ENCODE data around the gene CAMTA1.
"Not testable (repeated sequence)": the region's sequence is repeated elsewhere in the genome, so short reads cannot be mapped to it uniquely, and the experiment has no call there.

Gene CAMTA1

DNA sequence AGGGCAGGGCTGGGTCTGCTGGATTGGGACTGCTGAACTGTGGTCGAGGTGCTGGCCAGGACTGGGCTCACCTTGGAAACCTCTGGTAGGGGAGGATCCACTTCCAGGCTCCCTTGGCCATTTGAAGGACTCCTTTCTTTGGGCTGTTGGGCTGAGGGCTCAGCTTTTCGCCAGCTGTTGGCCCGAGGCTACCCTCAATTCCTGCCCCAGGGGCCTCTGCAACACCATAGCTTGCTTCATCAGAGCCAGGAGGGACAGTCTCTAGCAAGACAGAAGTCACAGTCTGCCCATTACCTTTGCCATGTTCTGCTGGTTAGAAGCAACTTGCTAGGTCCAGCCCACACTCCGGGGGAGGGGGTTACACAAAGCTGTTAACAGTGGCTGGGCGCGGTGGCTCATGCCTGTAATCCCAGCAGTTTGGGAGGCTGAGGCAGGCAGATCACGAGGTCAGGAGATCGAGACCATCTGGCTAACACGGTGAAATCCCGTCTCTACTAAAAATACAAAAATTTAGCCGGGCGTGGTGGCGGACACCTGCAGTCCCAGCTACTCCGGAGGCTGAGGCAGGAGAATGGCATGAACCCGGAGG, 25.0 kb downstream of the CAMTA1 start:
- DNase-seq: not testable (repeated sequence)

DNA sequence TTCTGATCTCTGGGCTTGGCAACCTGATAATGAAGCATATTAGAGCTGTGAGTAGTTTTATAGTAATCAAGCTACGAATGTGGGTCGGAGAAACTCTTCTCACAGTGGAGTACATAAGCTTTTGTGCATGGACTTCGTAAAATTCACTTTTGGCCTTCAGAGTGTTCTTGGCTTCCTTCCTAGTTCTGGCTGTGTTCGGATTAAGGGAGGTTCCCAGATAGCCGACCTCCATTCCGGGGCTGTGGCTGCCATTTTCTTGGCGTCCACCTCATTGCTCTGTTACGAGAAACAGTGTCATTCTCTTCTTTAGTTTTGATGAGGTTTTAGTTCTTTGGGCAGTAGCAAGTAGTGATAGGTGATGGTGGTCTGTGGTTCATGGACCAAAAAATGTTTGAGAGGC, 26.3 kb downstream of the CAMTA1 start:
- DNase-seq: no peak

DNA sequence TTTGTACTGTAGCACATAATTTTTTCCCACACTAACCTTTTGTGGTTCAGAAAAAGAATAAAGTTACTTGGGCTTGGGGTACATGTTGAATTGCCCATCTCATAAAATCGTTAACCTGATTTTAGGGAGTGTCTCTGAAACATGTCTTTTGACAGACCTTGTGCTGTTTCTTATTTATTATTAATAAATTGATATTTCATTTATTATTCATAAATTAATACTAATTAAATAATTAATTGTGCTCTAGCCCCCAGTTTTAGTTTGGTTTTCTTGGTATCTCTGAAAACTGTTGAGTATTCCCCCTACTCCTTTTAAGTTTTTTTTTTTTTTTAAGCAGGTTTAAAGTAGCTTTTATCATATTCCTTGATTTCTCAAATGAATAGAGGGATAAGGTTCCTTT, 27.9 kb downstream of the CAMTA1 start:
- no peak for DNase-seq

DNA sequence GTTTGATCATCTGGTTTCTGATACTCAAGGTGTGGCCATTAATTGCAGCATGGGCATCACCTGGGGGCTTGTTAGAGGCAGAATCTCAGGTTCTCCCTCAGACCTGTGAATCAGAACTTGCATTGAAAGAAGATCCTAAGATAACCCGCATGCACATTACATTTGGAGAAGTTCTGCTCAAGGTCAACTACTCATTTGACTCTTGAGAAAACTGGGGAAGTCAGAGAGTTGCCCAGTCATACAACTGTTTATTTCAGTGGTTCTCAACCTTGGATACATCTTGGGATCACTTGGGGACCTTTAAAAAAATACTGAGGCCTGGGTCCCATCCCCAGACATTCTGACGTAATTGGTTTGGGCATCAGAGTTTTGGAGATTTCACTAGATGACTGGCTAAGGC, 30.5 kb downstream of the CAMTA1 start:
- no peak for DNase-seq

DNA sequence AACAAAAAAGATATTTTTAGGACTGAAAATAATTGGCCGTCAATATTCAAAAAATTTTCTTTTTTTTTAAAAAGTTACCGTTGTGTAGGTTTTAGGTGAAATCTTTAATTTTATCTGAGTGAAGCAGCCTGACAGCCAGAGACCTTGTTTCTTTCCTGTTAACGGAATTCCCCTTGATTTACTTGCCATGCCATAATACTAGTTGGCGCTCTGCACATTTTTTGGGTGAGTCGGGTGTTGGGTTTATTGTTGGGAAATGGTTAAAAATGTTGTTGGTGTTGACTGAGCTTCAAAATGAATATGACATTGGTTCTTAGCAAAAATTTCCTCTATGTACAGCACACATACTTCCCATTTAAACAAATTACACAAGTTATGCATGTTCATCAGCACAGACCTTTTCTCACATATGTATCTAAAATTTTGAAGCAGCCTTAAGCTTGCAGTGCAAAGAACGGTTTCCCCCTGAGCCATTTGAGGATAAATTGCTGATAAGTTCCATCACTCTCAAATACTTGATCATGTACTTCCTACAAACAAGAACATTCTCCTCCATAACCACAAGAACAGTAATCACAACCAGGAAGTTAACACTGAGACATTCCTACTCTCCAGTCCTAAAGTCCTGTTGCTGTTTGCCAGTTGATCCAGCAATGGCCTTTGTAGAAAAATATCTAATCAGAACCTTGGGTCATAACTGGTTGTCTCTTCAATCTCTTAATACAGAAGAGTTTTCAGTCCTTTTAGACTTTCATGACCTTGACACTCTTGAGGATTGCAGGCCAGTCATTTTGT, 34.2 kb downstream of the CAMTA1 start:
- no peak for DNase-seq

DNA sequence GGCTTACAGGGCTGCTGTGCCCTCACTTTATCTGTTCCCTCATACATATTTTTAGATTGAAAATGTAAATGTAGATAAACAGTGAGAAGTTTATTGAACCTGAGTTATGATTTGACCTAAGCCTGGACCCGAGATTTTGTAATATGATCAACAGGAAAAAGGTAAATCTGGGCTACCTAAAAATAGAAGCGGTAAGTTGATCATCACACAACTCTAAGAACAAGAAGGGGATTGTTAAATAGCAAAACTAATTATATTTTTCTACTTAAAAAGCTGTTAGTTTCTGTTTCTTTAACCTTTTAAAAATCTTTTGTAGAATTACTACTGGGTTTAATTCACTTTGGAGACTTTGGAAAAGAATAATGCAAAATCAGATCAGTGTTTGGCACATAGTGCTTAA, 35.6 kb downstream of the CAMTA1 start:
- no peak for DNase-seq

DNA sequence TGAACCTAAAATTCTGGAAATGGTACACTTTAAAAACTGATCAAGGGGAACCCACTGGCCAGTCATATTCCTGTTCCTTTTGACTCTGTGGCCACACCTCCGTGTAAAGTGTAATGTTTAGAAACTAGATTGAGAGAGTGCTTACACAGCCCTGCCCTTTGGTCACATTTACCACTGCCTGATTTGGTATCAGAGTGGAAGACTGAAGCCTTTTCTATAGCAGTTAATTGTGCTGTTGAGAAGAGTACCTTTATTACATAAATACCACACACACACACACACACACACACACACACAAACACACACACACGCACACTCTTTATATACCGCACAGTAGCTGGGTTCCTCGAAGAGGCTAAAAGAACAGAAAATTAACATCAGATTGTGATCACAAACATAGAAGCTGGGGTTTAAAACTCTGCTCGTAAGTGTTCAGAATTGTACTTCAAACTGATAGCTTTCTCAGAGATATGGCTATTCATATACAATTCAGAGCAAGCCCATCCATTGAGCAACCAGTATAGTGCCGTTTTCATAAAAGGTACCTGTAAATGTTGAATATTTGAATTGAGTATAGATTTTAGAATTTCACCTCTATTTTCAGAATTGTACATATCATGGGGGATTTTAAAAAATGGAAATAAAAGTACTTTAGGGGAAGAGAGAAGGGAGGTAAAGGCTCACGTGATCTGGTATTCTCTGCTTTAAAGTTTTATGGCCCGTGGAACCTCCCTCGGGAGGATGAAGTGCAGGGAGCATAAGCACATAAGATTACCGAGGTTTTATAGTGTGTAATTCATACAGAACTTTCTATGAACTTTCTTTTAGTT, 37.5 kb downstream of the CAMTA1 start:
- no peak for DNase-seq

DNA sequence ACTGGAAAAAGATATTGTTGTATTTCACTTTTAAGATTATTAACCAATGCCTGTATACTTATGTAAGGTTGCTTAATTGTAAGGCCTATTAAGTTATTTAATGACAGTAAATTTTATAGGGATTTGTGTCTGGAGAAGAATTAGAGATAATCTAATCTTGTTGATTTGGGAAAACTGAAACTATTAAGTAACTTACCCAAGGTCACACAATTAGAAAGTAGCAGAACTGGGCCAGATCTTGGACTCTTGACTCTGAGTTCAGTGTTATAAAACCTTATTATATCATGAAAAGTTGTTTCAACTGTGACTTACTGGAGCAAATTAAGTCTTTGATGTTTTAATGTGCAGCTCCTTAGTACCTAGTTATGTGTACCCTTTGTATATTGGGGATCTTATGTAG, 38.5 kb downstream of the CAMTA1 start:
- DNase-seq: no peak

DNA sequence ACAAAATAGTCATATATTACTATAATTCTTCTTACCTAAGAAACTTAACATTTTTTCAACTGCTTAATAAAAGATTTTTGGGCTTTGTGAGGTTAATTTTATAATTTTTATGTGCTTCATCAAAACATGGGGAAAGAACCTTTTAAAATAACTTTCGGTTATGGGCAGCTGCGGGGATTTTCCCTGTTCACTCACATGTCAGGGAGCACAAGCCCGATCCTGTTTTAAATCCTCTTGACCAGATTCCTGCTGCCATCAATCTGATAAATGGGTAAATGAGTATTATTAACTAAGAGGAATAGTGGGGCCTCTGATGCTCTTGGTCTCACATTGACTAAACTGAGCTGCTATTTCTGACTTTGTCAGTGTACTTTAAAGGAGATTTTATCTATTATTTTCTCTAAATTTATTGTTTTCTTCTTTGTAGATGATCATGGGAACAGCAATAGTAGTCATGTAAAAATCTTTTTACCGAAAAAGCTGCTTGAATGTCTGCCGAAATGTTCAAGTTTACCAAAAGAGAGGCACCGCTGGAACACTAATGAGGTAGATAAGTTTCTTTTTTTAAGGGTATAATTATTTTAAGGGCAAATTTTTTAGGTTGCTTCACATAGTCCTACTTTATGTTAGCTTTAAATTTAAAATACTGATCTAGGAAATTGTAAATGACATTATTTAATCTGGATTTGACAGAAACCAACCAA, 39.6 kb downstream of the CAMTA1 start:
- no peak for DNase-seq

DNA sequence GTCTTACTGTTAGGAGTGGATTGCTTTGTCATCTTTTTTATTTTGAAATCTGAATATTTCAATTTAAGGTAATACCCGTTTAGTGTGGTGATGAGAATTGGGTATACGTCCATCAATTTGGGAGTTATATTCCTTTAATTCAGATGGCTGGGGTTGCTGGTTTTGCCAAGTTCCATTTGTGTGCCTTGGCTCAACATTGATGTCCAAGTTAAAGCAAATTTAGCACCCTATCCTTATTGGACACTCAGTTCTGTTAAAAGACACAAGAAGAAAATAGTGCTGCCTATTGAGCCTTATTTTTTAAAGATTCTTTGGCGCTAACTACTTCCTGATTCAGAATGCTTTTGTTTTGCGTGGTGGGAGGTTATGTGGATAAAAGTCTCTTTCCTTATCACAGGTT, 40.6 kb downstream of the CAMTA1 start:
- no peak for DNase-seq

DNA sequence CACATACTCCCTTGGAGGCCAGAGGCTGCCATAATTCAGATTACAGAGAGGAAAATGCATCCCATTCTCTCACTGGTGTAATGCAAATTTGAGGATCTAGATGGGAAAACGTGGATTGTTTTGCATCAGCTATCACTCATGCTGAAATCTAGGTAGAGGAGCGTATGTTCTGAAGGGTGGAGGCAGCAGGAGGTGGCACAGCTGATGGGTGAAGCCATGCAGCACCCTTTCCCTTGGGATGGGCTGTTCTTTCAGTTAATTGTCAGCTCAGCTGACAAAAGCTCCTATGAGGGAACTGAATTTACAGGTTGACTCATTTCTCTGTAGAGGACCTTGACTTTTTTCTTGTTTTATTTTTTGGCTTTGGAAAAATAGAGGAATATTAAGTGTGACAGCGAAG, 41.8 kb downstream of the CAMTA1 start:
- no peak for DNase-seq

DNA sequence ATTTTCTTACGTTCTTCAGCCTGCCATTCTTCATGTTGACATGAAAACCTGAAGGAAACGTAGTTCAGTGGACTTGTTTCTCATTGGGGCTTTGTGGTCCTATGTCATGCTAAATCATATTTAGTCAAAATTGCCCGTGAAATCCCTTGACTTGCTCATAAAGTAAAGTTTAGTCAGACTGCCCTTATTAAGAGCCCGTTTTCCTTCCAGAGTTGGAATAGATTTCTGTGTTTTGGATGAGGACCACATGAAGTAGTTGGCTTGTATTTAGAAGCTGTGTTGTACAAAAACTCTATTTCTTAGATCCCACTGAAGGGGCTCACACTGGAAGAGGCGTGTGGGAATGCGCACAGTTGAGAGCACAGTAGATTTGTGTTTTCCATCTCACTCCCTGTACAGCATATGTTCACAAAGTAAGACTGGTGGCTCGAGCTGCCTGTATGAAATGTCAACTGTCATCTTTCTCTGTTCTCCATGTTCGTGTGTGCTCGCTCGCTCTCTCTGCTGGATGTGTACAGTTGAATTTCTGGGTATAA, 42.4 kb downstream of the CAMTA1 start:
- DNase-seq: no peak

DNA sequence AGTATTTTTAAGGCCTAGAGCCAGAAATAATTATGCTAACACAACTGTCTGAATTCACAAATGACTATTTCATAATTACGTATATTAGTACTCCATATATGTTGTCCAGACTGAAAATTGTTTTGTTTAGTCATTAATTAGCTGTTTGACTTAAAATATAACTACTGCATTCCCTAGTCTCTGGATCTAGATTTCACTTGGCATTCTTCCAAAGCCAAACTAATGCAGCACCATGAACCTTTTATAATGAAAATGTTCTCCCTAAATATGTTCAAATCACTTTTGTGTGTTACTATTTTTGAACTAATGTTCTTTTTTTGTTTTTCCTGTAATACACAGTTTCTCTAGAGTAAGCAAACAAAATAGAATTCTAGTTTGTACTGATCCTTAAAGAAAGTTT, 46.1 kb downstream of the CAMTA1 start:
- no peak for DNase-seq

DNA sequence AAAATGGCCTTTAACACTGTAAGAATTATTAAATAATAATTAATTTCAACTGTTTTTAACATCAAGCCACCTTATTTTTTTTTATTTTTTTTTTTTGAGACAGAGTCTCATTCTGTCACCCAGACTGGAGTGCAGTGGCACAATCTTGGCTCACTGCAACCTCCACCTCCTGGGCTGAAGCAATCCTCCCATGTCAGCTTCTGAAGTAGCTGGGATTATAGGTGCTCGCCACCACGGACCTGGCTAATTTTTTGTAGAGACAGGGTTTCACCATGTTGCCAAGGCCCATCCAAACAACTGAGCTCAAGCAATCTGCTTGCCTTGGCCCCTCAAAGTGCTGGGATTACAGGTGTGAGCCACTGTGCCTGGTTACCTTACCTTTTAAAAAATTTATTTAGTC, 46.8 kb downstream of the CAMTA1 start:
- DNase-seq: not testable (repeated sequence)

DNA sequence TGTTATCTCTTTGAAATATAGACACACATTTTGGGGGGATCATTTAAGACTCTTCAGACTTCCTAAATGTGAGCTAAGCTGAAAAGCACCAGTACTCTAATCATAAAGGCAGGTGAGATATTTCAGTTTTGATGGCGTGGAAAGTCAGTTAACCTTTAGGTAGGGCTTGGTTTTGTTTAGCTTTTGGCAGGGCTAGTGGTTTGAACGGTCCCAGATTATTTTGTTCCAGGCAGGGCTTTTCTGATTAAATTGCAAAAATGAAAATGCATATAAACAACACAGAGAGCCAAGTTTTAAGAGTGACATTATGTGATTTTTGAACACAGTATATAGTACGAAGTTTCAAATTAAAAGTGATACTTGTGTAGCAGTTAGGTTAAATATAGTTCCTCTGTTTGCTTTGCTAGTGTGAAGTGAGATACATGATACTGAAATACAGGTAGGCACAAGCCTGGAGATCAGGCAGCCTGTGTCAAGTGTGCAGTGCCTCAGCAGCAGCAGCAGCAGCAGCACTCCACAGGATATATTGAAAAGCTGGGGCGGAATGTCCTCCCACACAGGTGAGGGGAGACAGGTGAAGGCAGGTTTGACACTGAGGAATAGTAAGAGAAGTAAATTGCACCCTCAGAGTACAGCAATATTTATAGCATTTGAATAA, 47.4 kb downstream of the CAMTA1 start:
- DNase-seq: no peak

DNA sequence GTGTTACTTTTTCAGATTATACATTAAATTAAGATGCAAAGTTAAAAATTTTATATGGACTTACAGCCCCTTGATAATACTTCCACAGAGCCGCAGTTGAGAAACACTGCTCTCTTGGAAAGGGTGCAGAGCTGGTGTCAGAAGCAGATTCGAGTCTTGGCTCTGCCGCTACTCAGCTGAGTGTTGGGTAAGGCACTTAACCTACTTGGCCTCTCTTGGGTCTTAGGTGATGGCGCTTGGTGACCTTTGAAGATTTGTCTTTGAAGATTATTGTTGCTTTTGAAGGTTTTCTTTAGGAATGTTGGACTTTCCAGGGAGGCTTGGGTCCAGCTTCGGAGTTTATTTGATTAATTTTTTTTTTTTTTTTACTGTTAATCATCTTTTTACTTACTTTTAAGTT, 48.5 kb downstream of the CAMTA1 start:
- DNase-seq: no peak

DNA sequence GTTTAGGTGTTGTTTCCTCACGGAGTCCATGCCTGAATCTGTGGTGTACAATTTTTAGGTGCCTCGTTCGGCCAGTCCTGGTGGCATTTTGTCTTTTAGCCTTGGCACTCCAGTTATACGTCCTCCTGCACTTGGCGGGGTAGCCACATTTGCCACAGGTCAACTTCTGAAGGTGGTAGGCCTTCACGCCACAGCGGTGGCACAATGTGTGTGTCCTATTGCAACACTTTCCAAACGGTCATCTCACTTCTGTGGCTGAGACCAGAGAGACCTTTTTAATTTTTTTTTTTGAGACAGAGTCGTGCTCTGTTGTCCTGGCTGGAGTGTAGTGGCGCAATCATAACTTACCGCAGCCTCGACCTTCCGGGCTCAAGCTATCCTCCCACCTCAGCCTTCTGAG, 49.1 kb downstream of the CAMTA1 start:
- no peak for DNase-seq

DNA sequence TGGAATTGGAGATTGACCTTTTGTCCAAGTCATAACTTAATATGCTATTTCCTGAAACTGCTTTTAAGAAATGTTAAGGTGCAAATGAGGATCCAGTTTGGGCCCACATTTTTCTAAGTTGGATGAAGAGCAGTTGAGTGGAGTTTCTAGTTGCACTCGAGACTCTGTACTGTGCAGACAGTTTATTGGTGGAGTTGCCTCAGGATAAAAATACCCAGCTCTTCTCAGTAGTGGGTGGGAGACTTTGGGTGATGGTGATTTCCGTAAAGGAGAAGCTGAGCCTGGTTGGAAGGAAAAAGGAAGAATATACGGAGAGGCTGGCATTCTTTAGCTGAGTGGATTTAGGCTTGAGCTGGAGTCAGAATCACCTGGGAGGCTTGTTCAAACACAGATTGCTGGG, 49.9 kb downstream of the CAMTA1 start:
- no peak for DNase-seq

DNA sequence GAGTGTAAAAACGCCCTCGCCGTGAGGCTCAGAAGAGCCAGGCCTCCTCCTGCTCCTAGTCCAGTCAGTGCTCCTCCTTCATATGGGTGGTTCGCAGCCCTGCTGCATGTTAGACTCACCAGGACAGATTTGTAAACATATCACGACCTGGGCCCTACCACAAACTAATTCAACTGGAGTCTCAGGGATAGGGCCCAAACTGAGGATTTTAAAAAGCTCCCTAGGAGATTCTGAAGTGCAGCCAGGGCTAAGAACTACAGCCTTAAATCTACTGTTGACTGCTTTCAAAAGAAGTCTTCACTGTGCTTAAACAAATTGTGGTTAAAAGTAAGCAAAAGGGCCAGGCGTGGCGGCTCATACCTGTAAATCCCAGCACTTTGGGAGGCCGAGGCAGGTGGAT, 57.0 kb downstream of the CAMTA1 start:
- DNase-seq: no peak

DNA sequence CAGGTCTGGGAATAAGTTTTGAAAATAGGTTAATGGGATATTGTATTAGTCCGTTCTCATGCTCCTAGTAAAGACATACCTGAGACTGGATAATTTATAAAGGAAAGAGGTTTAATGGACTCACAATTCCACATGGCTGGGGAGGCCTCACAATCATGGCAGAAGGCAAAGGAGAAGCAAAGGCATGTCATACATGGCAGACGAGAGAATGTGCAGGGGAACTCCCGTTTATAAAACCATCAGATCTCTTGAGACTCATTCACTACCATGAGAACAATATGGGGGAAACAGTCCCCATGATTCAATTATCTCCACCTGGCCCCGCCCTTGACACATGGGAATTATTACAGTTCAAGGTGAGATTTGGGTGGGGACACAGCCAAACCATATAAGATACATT, 60.5 kb downstream of the CAMTA1 start:
- DNase-seq: not testable (repeated sequence)

DNA sequence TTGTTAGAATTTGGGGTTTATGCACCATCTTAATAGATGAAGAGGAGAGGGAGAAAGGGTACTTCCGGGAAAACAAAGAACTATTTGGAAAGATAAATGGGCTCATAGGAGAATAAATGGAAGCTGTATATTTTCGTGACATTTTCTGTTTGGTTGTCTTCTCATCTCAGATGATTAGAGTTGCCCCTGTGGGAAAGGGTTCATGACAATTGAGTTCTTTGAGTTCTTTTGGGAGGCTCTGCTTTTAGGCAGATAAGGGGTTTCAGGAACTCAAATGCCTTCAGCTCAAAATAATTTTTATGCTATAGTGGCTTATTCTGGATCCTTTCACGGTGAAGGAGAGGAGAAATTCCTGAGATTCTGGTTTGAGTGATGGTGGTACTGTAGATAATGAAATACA, 63.6 kb downstream of the CAMTA1 start:
- DNase-seq: no peak

DNA sequence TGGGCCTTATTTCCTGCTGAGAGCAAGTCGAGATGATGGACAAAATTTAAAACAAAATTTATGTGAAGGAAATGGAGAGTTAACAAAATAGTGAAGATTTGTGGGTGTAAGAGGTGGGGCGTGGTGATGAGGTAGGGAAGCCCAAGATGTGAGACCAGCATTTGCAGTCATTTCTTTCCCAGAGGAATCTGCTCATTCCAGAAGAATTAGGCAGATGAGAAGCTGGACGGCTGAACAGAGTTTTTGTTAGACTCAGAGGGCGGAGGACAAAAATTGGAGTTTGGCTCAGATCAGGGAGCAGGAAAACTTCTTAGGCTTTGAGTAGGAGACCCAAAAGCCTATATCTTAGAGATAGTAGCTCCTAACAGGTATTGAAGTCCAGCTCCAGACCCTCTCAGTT, 65.3 kb downstream of the CAMTA1 start:
- DNase-seq: no peak
